Measurements from ENCODE around the gene IL1RAPL2. TPM values are rescaled to one million over a fixed set of nuclear protein-coding genes. Genes with fewer than 3 reads are reported as not detected.

The IL1RAPL2 gene
- total and polyA plus RNA-seq, 2 of the 4 experiments (the other 2 are of a cell fraction), result 0.03 TPM; not detected in 1

DNA sequence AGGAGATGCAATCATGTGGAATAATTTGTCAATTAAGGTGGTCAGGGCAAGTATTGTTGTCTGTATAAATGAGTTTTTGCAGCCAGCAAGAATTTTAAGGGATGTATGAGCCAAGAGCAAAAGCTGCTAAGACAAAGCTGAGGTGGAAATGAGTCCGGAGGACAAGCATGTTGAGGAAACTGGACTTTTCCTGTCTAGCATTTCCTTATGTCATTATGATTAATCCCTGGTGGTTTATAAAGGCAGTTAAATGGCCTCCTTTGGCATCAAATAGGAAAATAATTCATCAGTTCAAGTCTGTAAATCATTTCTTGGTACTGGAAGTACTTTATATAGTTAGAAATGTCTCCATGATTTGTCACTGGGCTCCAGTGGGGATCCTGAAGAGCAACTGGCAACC is 716.1 kb downstream of the IL1RAPL2 start:
- H2BK15ac ChIP-seq (ENCODE audit: low read depth, low read length), result no peak overlapping the region
- no peak overlapping the region for H3K9ac ChIP-seq (ENCODE audit: low read depth, low read length)
- H2BK20ac ChIP-seq (ENCODE audit: low read depth, low read length), result no peak overlapping the region
- no peak overlapping the region for H3K4me2 ChIP-seq (ENCODE audit: low read depth, low read length)
- H3K27me3 ChIP-seq (ENCODE audit: control insufficient read depth, insufficient read depth, low read length), result no peaks in the 10 kb centered on the region; the same call in none of the 2 replicates
- H3K4me3 ChIP-seq (ENCODE audit: insufficient read depth, low read depth, low read length), result no peak overlapping the region
- POLR2A ChIA-PET (ENCODE audit: unreplicated experiment), result no interaction called here
- no CpG with 5 or more reads among the region's 1 CpG for WGBS, 2 experiments (ENCODE audit: extremely low coverage in 2 of 2, insufficient read length in 1 of 2)
- no peaks in the 10 kb centered on the region for H3K9me1 ChIP-seq (ENCODE audit: insufficient read depth, low read length)
- BruUV-seq (replicated peaks), result no TSS peak
- no peaks in the 10 kb centered on the region for H3K9me3 ChIP-seq (ENCODE audit: control insufficient read depth, insufficient read depth, low read length)
- H3K4ac ChIP-seq (ENCODE audit: low read depth, low read length), result no peak overlapping the region
- intact Hi-C loops (cut with micrococcal nuclease), result no loop called here
- H3K14ac ChIP-seq (replicated peaks; ENCODE audit: low read depth, low read length), result no peak overlapping the region
- ATAC-seq (ENCODE audit: low read depth) (no peak), DNase-seq (no peak)
- H3K27ac ChIP-seq (ENCODE audit: insufficient read depth, low read length), result no peak overlapping the region
- no peak overlapping the region for H2AK5ac ChIP-seq (ENCODE audit: low read depth, low read length)
- in situ Hi-C loops (cut with MboI; ENCODE audit: low sequenced_read_pairs), result no loop called here
- H2AFZ ChIP-seq (replicated peaks; ENCODE audit: low read length, poor library complexity), result no peak overlapping the region
- no peak overlapping the region for H2BK120ac ChIP-seq (ENCODE audit: low read depth, low read length)
- no peak overlapping the region for H3K23ac ChIP-seq (ENCODE audit: low read depth, low read length)
- TF ChIP-seq SMC3 (IDR thresholded peaks at IDR 0.05; ENCODE audit: low read depth, low read length) (no peak), FOS (IDR thresholded peaks at IDR 0.05; ENCODE audit: low read depth, low read length) (no peak), CHD1 (IDR thresholded peaks at IDR 0.05; ENCODE audit: low read depth, low read length) (no peak), MAFK (IDR thresholded peaks at IDR 0.05; ENCODE audit: low read depth, low read length) (no peak), POLR2A (IDR thresholded peaks at IDR 0.05; ENCODE audit: low read depth, low read length) (no peak), CEBPB (IDR thresholded peaks at IDR 0.05; ENCODE audit: low read depth, low read length) (no peak), RCOR1 (IDR thresholded peaks at IDR 0.05; ENCODE audit: insufficient replicate concordance, low read length) (no peak), RAD21 (IDR thresholded peaks at IDR 0.05; ENCODE audit: low read length) (no peak), RFX5 (IDR thresholded peaks at IDR 0.05; ENCODE audit: low read depth, low read length) (no peak), MXI1 (IDR thresholded peaks at IDR 0.05; ENCODE audit: borderline replicate concordance, low read depth, low read length) (no peak), BHLHE40 (IDR thresholded peaks at IDR 0.05; ENCODE audit: low read depth, low read length) (no peak), NFE2L2 (IDR thresholded peaks at IDR 0.05; ENCODE audit: low read depth, low read length) (no peak)
- TF ChIP-seq, protein P1, sequence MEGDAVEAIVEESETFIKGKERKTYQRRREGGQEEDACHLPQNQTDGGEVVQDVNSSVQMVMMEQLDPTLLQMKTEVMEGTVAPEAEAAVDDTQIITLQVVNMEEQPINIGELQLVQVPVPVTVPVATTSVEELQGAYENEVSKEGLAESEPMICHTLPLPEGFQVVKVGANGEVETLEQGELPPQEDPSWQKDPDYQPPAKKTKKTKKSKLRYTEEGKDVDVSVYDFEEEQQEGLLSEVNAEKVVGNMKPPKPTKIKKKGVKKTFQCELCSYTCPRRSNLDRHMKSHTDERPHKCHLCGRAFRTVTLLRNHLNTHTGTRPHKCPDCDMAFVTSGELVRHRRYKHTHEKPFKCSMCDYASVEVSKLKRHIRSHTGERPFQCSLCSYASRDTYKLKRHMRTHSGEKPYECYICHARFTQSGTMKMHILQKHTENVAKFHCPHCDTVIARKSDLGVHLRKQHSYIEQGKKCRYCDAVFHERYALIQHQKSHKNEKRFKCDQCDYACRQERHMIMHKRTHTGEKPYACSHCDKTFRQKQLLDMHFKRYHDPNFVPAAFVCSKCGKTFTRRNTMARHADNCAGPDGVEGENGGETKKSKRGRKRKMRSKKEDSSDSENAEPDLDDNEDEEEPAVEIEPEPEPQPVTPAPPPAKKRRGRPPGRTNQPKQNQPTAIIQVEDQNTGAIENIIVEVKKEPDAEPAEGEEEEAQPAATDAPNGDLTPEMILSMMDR (conservative IDR thresholded peaks at IDR 0.05; ENCODE audit: low read depth, low read length), result no peak
- TF ChIP-seq, protein P2, sequence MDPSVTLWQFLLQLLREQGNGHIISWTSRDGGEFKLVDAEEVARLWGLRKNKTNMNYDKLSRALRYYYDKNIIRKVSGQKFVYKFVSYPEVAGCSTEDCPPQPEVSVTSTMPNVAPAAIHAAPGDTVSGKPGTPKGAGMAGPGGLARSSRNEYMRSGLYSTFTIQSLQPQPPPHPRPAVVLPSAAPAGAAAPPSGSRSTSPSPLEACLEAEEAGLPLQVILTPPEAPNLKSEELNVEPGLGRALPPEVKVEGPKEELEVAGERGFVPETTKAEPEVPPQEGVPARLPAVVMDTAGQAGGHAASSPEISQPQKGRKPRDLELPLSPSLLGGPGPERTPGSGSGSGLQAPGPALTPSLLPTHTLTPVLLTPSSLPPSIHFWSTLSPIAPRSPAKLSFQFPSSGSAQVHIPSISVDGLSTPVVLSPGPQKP (IDR thresholded peaks at IDR 0.05; ENCODE audit: borderline replicate concordance, low read depth, low read length), result no peak
- TF ChIP-seq, protein P3, sequence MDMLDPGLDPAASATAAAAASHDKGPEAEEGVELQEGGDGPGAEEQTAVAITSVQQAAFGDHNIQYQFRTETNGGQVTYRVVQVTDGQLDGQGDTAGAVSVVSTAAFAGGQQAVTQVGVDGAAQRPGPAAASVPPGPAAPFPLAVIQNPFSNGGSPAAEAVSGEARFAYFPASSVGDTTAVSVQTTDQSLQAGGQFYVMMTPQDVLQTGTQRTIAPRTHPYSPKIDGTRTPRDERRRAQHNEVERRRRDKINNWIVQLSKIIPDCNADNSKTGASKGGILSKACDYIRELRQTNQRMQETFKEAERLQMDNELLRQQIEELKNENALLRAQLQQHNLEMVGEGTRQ (IDR thresholded peaks at IDR 0.05; ENCODE audit: low read depth, low read length), result no peak
- no peaks in the 10 kb centered on the region for H3K79me1 ChIP-seq (ENCODE audit: low read depth in 1 of 2, low read length in 2 of 2)
- CTCF ChIA-PET, result no interaction called here
- H3K18ac ChIP-seq (ENCODE audit: low read depth, low read length), result no peak overlapping the region
- no peak overlapping the region for H4K8ac ChIP-seq (ENCODE audit: low read depth in 2 of 2, low read length in 2 of 2)
- H3K56ac ChIP-seq (ENCODE audit: extremely low read depth, insufficient read depth, low read length), result no peak overlapping the region
- no peak overlapping the region for H4K91ac ChIP-seq (ENCODE audit: insufficient read depth, low read depth, low read length)
- no peak overlapping the region for H2AK9ac ChIP-seq (replicated peaks; ENCODE audit: low read depth, low read length, poor library complexity)
- dilution Hi-C loops (cut with HindIII; ENCODE audit: low sequenced_read_pairs, unreplicated experiment), result no loop called here
- no peaks in the 10 kb centered on the region for H4K20me1 ChIP-seq (ENCODE audit: insufficient read depth, low read length)
- no peak overlapping the region for H2BK5ac ChIP-seq (ENCODE audit: low read depth, low read length, poor library complexity, severe bottlenecking)
- no peaks in the 10 kb centered on the region for H3K4me1 ChIP-seq (ENCODE audit: control insufficient read depth, insufficient read depth, low read length)
- no peaks in the 10 kb centered on the region for H3K36me3 ChIP-seq (ENCODE audit: control insufficient read depth, insufficient read depth, low read length)
- H4K5ac ChIP-seq (ENCODE audit: low read depth, low read length), result no peak overlapping the region
